Heart left ventricle (tissue), 16 donors: ENCODE results near the gene SERBP1. TPM values are rescaled to one million over a fixed set of nuclear protein-coding genes. Genes with fewer than 3 reads are reported as not detected.

Source experiments
- ATAC-seq, 4 donors: fragments of 200-7000 bp; cut with Tn5 transposase; one replicate each; pipeline ENCODE4 v1.9.1; 2020 to 2022; ENCODE audit warnings: moderate library complexity in 4 of 4, mild to moderate bottlenecking in 3 of 4, moderate number of reproducible peaks in 1 of 4
- DNase-seq, 5 donors: peaks; one replicate each; pipeline ENCODE4 v3.0.0-alpha.2; 2020
- H3K27ac ChIP-seq, 12 donors: fragments of 200-600 bp; sonication (generic) in 4 of 12; one replicate each; pipeline versions ENCODE4 v1.5.0 to v1.8.0; 2016 to 2022; ENCODE audit warnings: mild to moderate bottlenecking in 2 of 12
- H3K27me3 ChIP-seq, 9 donors: fragments of 200-600 bp; sonication (generic) in 2 of 9; one replicate each; pipeline versions ENCODE4 v1.5.1 to v1.8.0; 2016 to 2022; ENCODE audit warnings: mild to moderate bottlenecking in 3 of 9
- H3K36me3 ChIP-seq, 9 donors: fragments of 200-600 bp; sonication (generic) in 2 of 9; one replicate each; pipeline versions ENCODE4 v1.5.0 to v1.8.0; 2018 to 2022; ENCODE audit warnings: mild to moderate bottlenecking in 2 of 9
- H3K4me1 ChIP-seq, 12 donors: fragments of 200-600 bp; sonication (generic) in 4 of 12; one replicate each; pipeline versions ENCODE4 v1.5.0 to v1.8.0; 2016 to 2022; ENCODE audit warnings: mild to moderate bottlenecking in 3 of 12
- H3K4me3 ChIP-seq, 12 donors: fragments of 200-600 bp; sonication (generic) in 4 of 12; one replicate each; pipeline versions ENCODE4 v1.5.0 to v1.8.0; 2017 to 2022; ENCODE audit warnings: mild to moderate bottlenecking in 9 of 12, moderate library complexity in 4 of 12
- H3K9me3 ChIP-seq, 12 donors: fragments of 200-600 bp; sonication (generic) in 4 of 12; one replicate each; pipeline versions ENCODE4 v1.5.0 to v1.8.0; 2016 to 2022; ENCODE audit warnings: mild to moderate bottlenecking in 1 of 12
- POLR2A ChIP-seq, 2 donors: fragments of 450-650 bp; IDR thresholded peaks; one replicate each; pipeline ENCODE4 v1.6.1; 2017; ENCODE audit warnings: antibody characterized with exemption in 2 of 2, mild to moderate bottlenecking in 2 of 2, moderate library complexity in 2 of 2
- WGBS, 4 donors: extraction: QIAGEN DNeasy Blood & Tissue Kit in 2 of 4; methylation state at CpG; one replicate each; pipeline versions ENCODE4 v1.1.5 to v1.1.7; 2013 to 2018; 5-methylcytosine and 5-hydroxymethylcytosine counted together
- intact Hi-C, 10 donors: fragments of 100-400 bp; cut with DNase I; formaldehyde crosslinking; loops; one replicate each; pipeline versions ENCODE4 v1.11.1 to v1.14.2; 2022
- polyA plus RNA-seq, 2 donors: library from polyadenylated mRNA; stranded (reverse); fragments of 200-250 nt; gene quantifications; one replicate each; pipeline ENCODE4 v1.2.3, GENCODE V29; 2013
- total RNA-seq, 9 donors: library from RNA; depleted of rRNA in 2 of 9; stranded (reverse); fragments of >200 nt in 2 of 9; fragmentation: NEBNext Ultra II Directional in 3 of 9; extraction: Animal tissue kit (Norgen Biotek cat#: 25700) in 3 of 9; gene quantifications; one replicate each; pipeline versions ENCODE4 v1.1.0 to v1.2.4, GENCODE V29; 2016 to 2023
- TF ChIP-seq, protein P1 (sequence below), 12 donors: fragments of 200-600 bp; sonication (generic) in 4 of 12; IDR thresholded peaks; one replicate each; pipeline versions ENCODE4 v1.5.0 to v1.8.0; 2018 to 2022; ENCODE audit warnings: antibody characterized with exemption in 12 of 12, mild to moderate bottlenecking in 5 of 12
- donor health status: ischemic (EF 13 %, LVEDD 7.1; RV severe dilation, severe dysfunction).
- donor health status: healthy with polysubstance abuse.
- donor health status: DM: no; HTN: yes; CAD: no.
- donor health status: DM: no; HTN: no; CAD: no.
- donor health status: ischemic (EF 25% LVEDD 6.9; RV normal size, moderate dysfunction).
- donor health status: ischemic (EF 25% LVEDD 5.7; RV mildly dilated, moderate dysfunction).
- donor health status: healthy.
- donor health status: DM: yes; HTN: yes; CAD: no.
- donor health status: ischemic (EF 35%, LVEDD 5.7; RV mildly dilated, moderate dysfunction).
- donor health status: nonischemic (EF 11% LVEDD 7.7; RV severe dilation, severe dysfunction).
- donor health status: DM: yes; HTN: yes; CAD: no.
- donor health status: PGD.
- donor health status: ischemic (EF 29% LVEDD 5.4; RV normal size, mild dysfunction).
- donor health status: nonischemic (EF 23%, LVEDD 6.1; RV moderate dilation, normal function).

SERBP1 gene
- total and polyA plus RNA-seq, 11 donors, result 68.8 to 197 (median 148) TPM

DNA sequence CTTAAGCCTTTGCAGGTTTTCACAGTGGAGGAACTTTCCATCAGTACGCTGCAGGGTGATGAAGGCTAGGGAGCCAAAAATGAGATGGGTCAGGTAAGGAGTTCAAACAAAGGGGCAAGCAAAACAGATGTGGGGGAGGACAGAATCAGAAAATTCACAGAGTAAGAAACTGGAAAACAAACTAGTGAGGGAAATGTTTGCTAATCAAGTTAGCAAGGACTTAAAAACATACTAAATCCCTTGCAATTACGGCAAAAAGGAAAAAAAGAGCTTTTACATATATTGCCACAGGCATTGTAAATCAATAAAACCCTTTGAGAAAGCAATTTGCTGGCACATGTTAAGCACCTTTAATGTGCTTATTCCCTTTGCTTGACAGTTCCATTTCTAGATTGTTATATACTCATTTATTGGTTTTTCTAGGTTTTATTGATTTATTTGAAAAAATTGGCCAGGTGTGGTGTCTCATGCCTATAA is 45.8 kb upstream of the SERBP1 start:
- no peak overlapping the region for H3K27ac ChIP-seq
- ATAC-seq (no peak), DNase-seq (no peak)
- no peak overlapping the region for H3K4me3 ChIP-seq
- H3K36me3 ChIP-seq, result no peaks in the 10 kb centered on the region
- no peaks in the 10 kb centered on the region for H3K9me3 ChIP-seq
- H3K4me1 ChIP-seq, result peaks cover 0 to 16% (median 7%) of the 10 kb centered on the region in 12 donors
- intact Hi-C loops, result no loop called here
- no peak for TF ChIP-seq POLR2A (IDR thresholded peaks at IDR 0.05)
- TF ChIP-seq, protein P1, sequence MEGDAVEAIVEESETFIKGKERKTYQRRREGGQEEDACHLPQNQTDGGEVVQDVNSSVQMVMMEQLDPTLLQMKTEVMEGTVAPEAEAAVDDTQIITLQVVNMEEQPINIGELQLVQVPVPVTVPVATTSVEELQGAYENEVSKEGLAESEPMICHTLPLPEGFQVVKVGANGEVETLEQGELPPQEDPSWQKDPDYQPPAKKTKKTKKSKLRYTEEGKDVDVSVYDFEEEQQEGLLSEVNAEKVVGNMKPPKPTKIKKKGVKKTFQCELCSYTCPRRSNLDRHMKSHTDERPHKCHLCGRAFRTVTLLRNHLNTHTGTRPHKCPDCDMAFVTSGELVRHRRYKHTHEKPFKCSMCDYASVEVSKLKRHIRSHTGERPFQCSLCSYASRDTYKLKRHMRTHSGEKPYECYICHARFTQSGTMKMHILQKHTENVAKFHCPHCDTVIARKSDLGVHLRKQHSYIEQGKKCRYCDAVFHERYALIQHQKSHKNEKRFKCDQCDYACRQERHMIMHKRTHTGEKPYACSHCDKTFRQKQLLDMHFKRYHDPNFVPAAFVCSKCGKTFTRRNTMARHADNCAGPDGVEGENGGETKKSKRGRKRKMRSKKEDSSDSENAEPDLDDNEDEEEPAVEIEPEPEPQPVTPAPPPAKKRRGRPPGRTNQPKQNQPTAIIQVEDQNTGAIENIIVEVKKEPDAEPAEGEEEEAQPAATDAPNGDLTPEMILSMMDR (IDR thresholded peaks at IDR 0.05), result no peak
- no peaks in the 10 kb centered on the region for H3K27me3 ChIP-seq
- WGBS, 4 donors, result 92 to 96% (median 93%) methylated on average over 2 of the region's 2 CpGs

DNA sequence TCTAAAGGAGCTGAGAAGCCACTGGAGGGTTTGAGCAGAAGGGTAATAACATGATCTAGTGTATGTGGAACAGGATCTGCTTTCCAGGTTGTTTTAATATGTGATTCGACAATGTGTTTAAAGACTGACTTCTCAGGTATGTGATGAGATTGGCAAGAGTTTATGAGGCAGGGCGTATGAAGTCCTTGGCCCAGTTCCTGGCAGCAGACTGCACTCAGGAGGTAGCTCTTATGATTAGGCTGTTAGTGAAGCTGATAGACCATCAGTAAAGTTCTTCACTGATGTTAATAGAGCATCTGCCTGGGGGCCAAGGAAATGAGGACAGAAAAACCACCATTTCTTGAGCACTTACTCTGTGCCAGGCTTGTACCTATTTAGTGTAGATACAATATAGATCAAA is 41.9 kb upstream of the SERBP1 start:
- H3K36me3 ChIP-seq, result no peaks in the 10 kb centered on the region
- no peaks in the 10 kb centered on the region for H3K27me3 ChIP-seq
- intact Hi-C loops, result no loop called here
- peaks cover 0 to 15% (median 7%) of the 10 kb centered on the region in 12 donors for H3K4me1 ChIP-seq
- H3K9me3 ChIP-seq, result no peaks in the 10 kb centered on the region
- DNase-seq (no peak), ATAC-seq (no peak)
- TF ChIP-seq POLR2A (IDR thresholded peaks at IDR 0.05), result no peak
- TF ChIP-seq, protein P1 (IDR thresholded peaks at IDR 0.05), result no peak
- no peak overlapping the region for H3K4me3 ChIP-seq
- H3K27ac ChIP-seq, result no peak overlapping the region
- WGBS, 4 donors, result 44 to 52% (median 49%) methylated on average over 2 of the region's 2 CpGs

DNA sequence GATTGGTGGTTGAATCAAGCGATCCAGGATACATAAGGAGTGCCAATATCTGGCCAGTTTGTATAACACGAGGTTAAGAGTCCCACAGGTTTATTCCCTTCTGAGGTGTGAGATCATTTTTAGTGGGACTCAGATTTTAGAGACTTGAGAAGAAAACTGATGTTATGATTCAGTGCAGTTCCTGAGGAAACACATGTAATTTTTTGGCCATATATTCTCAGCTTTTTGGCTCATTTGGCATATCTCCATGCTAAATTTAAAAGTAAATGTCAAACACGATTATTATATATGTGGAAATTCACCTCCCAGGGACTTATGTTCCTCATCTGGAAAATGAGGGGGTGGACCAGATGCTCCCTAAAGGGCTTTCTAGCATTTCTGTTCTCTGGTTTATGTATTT is 39.2 kb upstream of the SERBP1 start:
- no peaks in the 10 kb centered on the region for H3K9me3 ChIP-seq
- no peak overlapping the region for H3K4me3 ChIP-seq
- WGBS, 4 donors, result 56 to 73% (median 69%) methylated on average over 3 of the region's 3 CpGs
- H3K27me3 ChIP-seq, result no peaks in the 10 kb centered on the region
- intact Hi-C loops, result no loop called here
- no peak overlapping the region for H3K27ac ChIP-seq
- peaks cover 0 to 21% (median 7%) of the 10 kb centered on the region in 12 donors for H3K4me1 ChIP-seq
- TF ChIP-seq, protein P1 (IDR thresholded peaks at IDR 0.05), result no peak
- TF ChIP-seq POLR2A (IDR thresholded peaks at IDR 0.05), result no peak
- H3K36me3 ChIP-seq, result no peaks in the 10 kb centered on the region
- DNase-seq (no peak), ATAC-seq (no peak)

DNA sequence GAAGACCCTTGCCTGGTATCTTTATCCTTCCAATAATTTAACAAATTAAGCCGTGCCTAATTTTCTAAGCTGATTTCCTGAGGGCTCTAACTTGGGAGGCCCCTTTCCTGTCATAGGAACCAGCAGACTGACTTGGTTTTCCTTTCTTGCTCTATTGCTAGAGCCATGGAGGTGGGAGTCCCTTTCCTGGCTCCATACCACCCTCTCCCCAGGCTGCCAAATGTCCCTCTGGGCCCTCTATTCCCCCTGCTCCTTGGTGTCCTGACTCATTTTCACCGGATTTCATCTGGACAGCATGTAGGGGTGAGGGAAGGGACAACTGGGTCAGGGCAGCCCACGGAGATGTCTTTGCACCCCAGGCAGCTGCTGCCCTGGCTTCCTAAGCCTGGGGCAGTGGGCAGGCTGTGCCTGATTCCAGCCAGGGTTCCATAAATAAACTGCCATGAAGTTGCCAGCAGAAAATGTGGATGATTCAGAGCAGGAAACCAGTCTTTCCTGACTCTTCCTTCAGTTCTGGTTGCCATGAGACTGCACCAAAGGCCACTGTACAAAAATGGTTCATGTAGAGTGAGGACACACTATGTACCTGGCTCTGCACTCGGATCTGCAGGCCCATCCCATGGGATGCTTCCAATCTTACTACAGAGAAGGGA is 38.0 kb upstream of the SERBP1 start:
- 44 to 68% (median 58%) methylated on average over 4 of the region's 4 CpGs for WGBS, 4 donors
- no peaks in the 10 kb centered on the region for H3K9me3 ChIP-seq
- intact Hi-C loops, result no loop called here
- ATAC-seq (peak; percentile 14 to 37 (median 34)), DNase-seq (no peak)
- no peak overlapping the region for H3K27ac ChIP-seq
- TF ChIP-seq POLR2A (IDR thresholded peaks at IDR 0.05), result no peak
- TF ChIP-seq, protein P1 (IDR thresholded peaks at IDR 0.05), result no peak
- no peak overlapping the region for H3K4me3 ChIP-seq
- peaks cover 0 to 28% (median 8%) of the 10 kb centered on the region in 12 donors for H3K4me1 ChIP-seq
- no peaks in the 10 kb centered on the region for H3K36me3 ChIP-seq
- H3K27me3 ChIP-seq, result no peaks in the 10 kb centered on the region
